Hepatocyte (in vitro differentiated cells): ENCODE measurements around the gene PAGE1.

ENCODE experiments used
- CTCF ChIP-seq: fragments of 200-600 bp; sonication (generic); IDR thresholded peaks from 2 replicates; pipeline ENCODE4 v1.5.1; 2016; ENCODE audit warnings: antibody characterized with exemption, mild to moderate bottlenecking; ENCODE audit not compliant: poor library complexity
- EZH2 ChIP-seq: fragments of 200-600 bp; sonication (generic); IDR thresholded peaks from 2 replicates; pipeline ENCODE4 v1.6.1; 2016; ENCODE audit warnings: antibody characterized with exemption, mild to moderate bottlenecking, borderline replicate concordance
- EZH2phosphoT487 ChIP-seq: fragments of 200-600 bp; sonication (generic); IDR thresholded peaks from one replicate; pipeline ENCODE4 v1.6.1; 2018; ENCODE audit warnings: antibody characterized with exemption, mild to moderate bottlenecking, low read depth, moderate library complexity; ENCODE audit not compliant: unreplicated experiment, severe bottlenecking

GRCh38 chrX:49712577-49712976 is 16.8 kb upstream of the PAGE1 start:
- TF ChIP-seq CTCF (no peak), EZH2 (no peak), EZH2phosphoT487 (no peak)
